Mesodermal cell (in vitro differentiated cells): ENCODE results near the gene ZSCAN2.

Source experiments
- H3K27ac ChIP-seq: 2 replicates; pipeline ENCODE4 v1.7.0; 2013; ENCODE audit warnings: mild to moderate bottlenecking, low read depth, low read length, moderate library complexity; ENCODE audit not compliant: severe bottlenecking
- H3K36me3 ChIP-seq: 2 replicates; pipeline ENCODE4 v1.7.1; 2013; ENCODE audit warnings: mild to moderate bottlenecking, low read length, moderate library complexity; ENCODE audit not compliant: control insufficient read depth, insufficient read depth
- H3K4me1 ChIP-seq: one replicate; pipeline ENCODE4 v1.7.1; 2013; ENCODE audit warnings: mild to moderate bottlenecking, low read length; ENCODE audit not compliant: insufficient read depth, control insufficient read depth, poor library complexity, severe bottlenecking
- H3K4me3 ChIP-seq: 2 replicates; pipeline ENCODE4 v1.7.0; 2013; ENCODE audit warnings: low read length, control low read depth, mild to moderate bottlenecking; ENCODE audit not compliant: insufficient read depth, poor library complexity, severe bottlenecking; ENCODE audit errors: extremely low read depth
- H3K9me3 ChIP-seq: 2 replicates; pipeline ENCODE4 v1.7.1; 2013; ENCODE audit warnings: mild to moderate bottlenecking, low read length, moderate library complexity; ENCODE audit not compliant: control insufficient read depth
- WGBS, 2 experiments: methylation state at CpG; one replicate each; pipeline ENCODE4 v1.1.5; 2013; ENCODE audit warnings: missing lambda C conversion rate in 2 of 2; ENCODE audit not compliant: insufficient coverage in 2 of 2; 5-methylcytosine and 5-hydroxymethylcytosine counted together

The ZSCAN2 gene

DNA sequence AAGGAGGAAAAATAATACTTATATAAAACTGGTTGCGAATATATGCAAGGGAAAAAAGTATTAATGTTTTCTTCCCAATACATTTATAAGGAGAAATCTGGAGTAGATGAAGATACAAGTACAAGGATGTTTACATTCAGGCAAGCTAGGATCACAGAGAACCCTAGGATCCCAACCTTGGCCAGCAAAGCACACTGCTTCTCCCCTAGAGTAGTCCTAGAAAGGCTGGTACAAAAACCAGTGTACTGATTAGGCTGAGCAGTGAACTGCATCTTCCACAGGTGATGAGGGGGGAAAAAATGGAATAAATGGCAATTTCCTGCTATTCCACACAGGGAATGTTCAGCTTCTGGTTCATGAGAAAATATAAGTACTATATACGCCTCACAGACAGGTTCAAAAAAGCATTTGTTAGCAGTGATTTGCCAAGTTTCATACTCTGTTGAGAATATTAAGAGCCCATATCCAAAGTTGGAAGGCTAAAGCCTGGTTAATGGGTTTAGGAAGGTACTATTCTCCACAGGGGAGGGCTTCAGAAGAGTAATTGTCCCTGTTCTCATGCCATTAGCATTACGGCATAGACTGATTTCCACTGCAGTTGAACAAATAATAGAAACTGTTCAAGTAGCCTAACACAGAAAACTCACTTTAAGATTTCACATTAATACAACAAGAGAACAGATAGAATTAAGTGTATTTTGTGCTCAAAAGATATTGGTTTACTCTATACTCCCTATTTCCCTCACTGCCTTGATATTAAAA, 67.6 kb downstream of the ZSCAN2 start:
- Histone ChIP-seq H3K4me1 (no peaks in the 10 kb centered on the region), H3K27ac (no peak overlapping the region), H3K4me3 (no peak overlapping the region), H3K9me3 (no peaks in the 10 kb centered on the region), H3K36me3 (peaks cover 79% of the 10 kb centered on the region)
- 100% methylated on average over 2 of the region's 3 CpGs; no CpG with 5 or more reads in 1 of the 2 experiments for WGBS, 2 experiments

DNA sequence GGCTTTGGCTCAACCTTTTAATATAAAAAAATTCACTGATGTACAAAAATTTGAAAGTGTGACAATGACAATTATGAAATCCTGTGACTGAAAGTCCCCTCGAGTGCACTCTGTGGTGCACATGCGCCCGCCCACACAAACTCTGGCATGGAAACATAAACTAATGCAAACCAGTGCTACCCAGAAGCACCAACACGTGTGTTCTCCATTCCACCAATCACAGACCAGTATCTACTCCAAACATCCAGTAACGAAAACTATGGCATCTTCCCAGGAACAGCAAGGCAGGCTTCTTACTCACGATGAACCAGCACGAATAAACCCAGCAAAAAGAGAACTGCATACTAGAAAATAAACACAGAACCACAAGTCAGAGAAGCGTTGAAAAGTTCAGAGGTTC, 68.9 kb downstream of the ZSCAN2 start:
- 86 to 94% methylated on average over 4 to 6 of the region's 8 CpGs for WGBS, 2 experiments
- H3K9me3 ChIP-seq: no peaks in the 10 kb centered on the region
- no peak overlapping the region for H3K27ac ChIP-seq
- no peaks in the 10 kb centered on the region for H3K4me1 ChIP-seq
- no peak overlapping the region for H3K4me3 ChIP-seq
- peaks cover 80% of the 10 kb centered on the region for H3K36me3 ChIP-seq

DNA sequence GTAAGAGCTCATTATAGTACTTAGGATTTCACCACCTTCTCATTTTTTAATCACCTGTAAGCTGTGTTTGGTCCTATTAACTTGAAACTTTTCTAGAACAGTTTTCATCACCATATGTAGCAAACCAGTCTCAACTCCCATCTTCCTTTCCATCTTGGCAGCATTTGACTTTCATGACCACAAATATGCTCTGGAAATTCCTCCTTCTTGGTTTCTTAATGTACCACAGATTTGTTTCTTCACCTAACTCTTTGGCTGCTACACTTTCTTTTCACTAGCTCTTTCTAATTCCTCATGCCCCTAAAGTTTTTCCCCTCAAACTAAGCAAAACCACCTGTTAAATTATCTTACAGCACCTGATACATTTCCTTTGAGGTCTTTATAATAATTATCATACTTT, 70.4 kb downstream of the ZSCAN2 start:
- H3K27ac ChIP-seq: no peak overlapping the region
- H3K4me1 ChIP-seq: no peaks in the 10 kb centered on the region
- H3K9me3 ChIP-seq: no peaks in the 10 kb centered on the region
- peaks cover 78% of the 10 kb centered on the region for H3K36me3 ChIP-seq
- no peak overlapping the region for H3K4me3 ChIP-seq
